ENCODE measurements around the gene GON4L. TPM values are rescaled to one million over a fixed set of nuclear protein-coding genes. Genes with fewer than 3 reads are reported as not detected.
"Not testable (repeated sequence)": the region's sequence is repeated elsewhere in the genome, so short reads cannot be mapped to it uniquely, and the experiment has no call there.

GON4L gene
- total and polyA plus RNA-seq, 2 donors: 17.6 to 51.7 TPM

DNA sequence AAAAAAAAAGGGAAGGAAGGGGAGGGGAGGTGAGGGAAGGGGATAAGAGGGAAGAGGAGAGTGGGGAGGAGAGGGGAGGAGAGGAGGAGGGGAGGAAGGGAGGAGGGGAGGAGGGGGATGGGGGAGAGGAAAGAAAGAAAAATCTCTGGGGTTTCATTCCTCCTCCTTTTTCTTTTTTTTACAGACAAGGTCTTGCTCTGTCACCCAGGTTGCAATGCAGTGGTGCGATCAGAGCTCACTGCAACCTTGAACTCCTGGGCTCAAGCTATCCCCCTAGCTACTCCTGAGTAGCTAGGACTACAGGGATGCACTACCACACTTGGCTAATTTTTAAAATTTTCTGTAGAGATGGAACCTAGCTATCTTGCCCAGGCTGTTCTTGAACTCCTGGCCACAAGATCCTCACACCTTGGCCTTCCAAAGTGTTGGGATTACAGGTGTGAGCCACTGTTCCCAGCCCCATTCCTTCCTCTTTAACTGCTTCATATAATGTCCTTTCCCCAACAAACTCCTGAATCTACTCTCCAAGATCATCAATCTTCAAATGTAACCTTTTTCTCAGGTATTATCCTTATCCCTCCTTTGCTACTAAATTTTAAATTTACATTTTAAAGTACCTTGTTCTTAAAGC is 23.2 kb downstream of the GON4L start:
- H3K4me1 ChIP-seq (ENCODE audit: insufficient read depth): no peaks in the 10 kb centered on the region
- WGBS: 95% methylated on average over 1 of the region's 1 CpG
- no peak overlapping the region for H3K4me3 ChIP-seq (ENCODE audit: low read depth, low read length)
- peaks cover 2% of the 10 kb centered on the region for H3K36me3 ChIP-seq (ENCODE audit: insufficient read depth)
- no peak overlapping the region for H3K27ac ChIP-seq (ENCODE audit: low read depth)
- DNase-seq (ENCODE audit: extremely low spot score): no peak

GRCh38 chr1:155831279-155831976 is 25.6 kb downstream of the GON4L start:
- WGBS: 97% methylated on average over 7 of the region's 7 CpGs
- DNase-seq (ENCODE audit: extremely low spot score): no peak
- Histone ChIP-seq H3K27ac (ENCODE audit: low read depth) (no peak overlapping the region), H3K4me3 (ENCODE audit: low read depth, low read length) (no peak overlapping the region), H3K4me1 (ENCODE audit: insufficient read depth) (no peaks in the 10 kb centered on the region), H3K36me3 (ENCODE audit: insufficient read depth) (peaks cover under 1% of the 10 kb centered on the region)

GRCh38 chr1:155827450-155827849 is 29.6 kb downstream of the GON4L start:
- Histone ChIP-seq H3K27ac (ENCODE audit: low read depth) (no peak overlapping the region), H3K4me3 (ENCODE audit: low read depth, low read length) (no peak overlapping the region)
- 85% methylated on average over 4 of the region's 4 CpGs for WGBS

GRCh38 chr1:155816351-155816750 is 40.7 kb downstream of the GON4L start:
- H3K36me3 ChIP-seq (ENCODE audit: insufficient read depth): peaks cover 9% of the 10 kb centered on the region

More at GRCh38 chr1:155827450-155827849, 29.6 kb downstream of the GON4L start:
- Histone ChIP-seq H3K36me3 (ENCODE audit: insufficient read depth) (no peaks in the 10 kb centered on the region), H3K4me1 (ENCODE audit: insufficient read depth) (no peaks in the 10 kb centered on the region)
- DNase-seq (ENCODE audit: extremely low spot score): no peak

DNA sequence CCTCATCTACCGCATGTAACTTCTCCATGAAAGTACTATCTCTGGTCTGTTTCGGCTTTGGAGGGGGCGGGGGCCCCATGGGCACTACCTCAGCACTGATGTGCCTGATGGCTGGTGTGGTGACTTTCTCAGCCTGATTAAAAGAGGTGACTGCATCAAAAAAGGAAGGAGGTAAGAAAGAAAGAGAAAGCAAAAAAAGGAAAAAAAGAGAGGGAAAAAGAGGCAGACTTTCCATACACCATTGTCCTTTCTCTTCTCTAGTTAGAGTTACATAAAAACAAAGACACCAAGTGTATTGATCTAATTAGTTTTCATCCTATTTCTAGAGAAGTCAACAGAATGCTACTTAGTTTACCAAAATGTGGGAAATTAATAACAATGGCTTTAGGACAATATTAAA is 43.3 kb downstream of the GON4L start:
- H3K27ac ChIP-seq (ENCODE audit: low read depth): no peak overlapping the region
- H3K4me3 ChIP-seq (ENCODE audit: low read depth, low read length): no peak overlapping the region
- DNase-seq (ENCODE audit: extremely low spot score): no peak
- no peaks in the 10 kb centered on the region for H3K4me1 ChIP-seq (ENCODE audit: insufficient read depth)
- no peaks in the 10 kb centered on the region for H3K36me3 ChIP-seq (ENCODE audit: insufficient read depth)
- 91% methylated on average over 3 of the region's 3 CpGs for WGBS

More at GRCh38 chr1:155816351-155816750, 40.7 kb downstream of the GON4L start:
- DNase-seq (ENCODE audit: extremely low spot score): no peak
- Histone ChIP-seq H3K27ac (ENCODE audit: low read depth) (no peak overlapping the region), H3K4me1 (ENCODE audit: insufficient read depth) (no peaks in the 10 kb centered on the region), H3K4me3 (ENCODE audit: low read depth, low read length) (no peak overlapping the region)
- 94% methylated on average over 1 of the region's 1 CpG for WGBS

- 87% methylated on average over 1 of the region's 1 CpG for WGBS
- DNase-seq (ENCODE audit: extremely low spot score): no peak
These were observed 44.1 kb downstream of the GON4L start for GRCh38 chr1:155812878-155813277.

GRCh38 chr1:155809088-155809487 is 47.9 kb downstream of the GON4L start:
- no peaks in the 10 kb centered on the region for H3K4me1 ChIP-seq (ENCODE audit: insufficient read depth)
- 79% methylated on average over 1 of the region's 1 CpG for WGBS
- H3K4me3 ChIP-seq (ENCODE audit: low read depth, low read length): no peak overlapping the region
- DNase-seq (ENCODE audit: extremely low spot score): no peak
- H3K36me3 ChIP-seq (ENCODE audit: insufficient read depth): peaks cover 1% of the 10 kb centered on the region
- no peak overlapping the region for H3K27ac ChIP-seq (ENCODE audit: low read depth)

More at GRCh38 chr1:155812878-155813277, 44.1 kb downstream of the GON4L start:
- H3K4me1 ChIP-seq (ENCODE audit: insufficient read depth): no peaks in the 10 kb centered on the region
- H3K36me3 ChIP-seq (ENCODE audit: insufficient read depth): no peaks in the 10 kb centered on the region
- no peak overlapping the region for H3K4me3 ChIP-seq (ENCODE audit: low read depth, low read length)
- H3K27ac ChIP-seq (ENCODE audit: low read depth): no peak overlapping the region

DNA sequence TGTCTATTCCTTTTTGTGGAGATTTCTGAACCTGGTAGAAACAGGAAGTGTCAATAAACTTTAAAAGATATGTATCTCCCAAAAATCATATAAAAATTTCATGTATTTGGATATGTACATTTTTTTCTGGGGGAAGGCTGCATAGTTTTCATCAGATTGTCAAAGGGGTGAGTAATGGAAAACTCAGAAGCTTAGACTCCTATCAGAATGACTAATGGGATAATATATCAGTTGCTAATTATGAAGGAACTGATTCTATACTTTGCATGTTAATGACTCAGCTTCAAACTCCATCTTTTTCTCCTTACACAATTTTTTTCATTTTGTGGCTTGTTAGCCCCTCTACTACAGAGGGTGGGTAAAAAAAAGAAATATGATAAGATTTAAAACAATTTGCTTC is 55.9 kb downstream of the GON4L start:
- DNase-seq (ENCODE audit: extremely low spot score): no peak
- Histone ChIP-seq H3K4me3 (ENCODE audit: low read depth, low read length) (no peak overlapping the region), H3K36me3 (ENCODE audit: insufficient read depth) (peaks cover 4% of the 10 kb centered on the region), H3K4me1 (ENCODE audit: insufficient read depth) (no peaks in the 10 kb centered on the region), H3K27ac (ENCODE audit: low read depth) (no peak overlapping the region)

GRCh38 chr1:155795618-155796017 is 61.4 kb downstream of the GON4L start:
- not testable (repeated sequence) for H3K4me1 ChIP-seq (ENCODE audit: insufficient read depth); H3K27ac ChIP-seq (ENCODE audit: low read depth); H3K36me3 ChIP-seq (ENCODE audit: insufficient read depth); DNase-seq (ENCODE audit: extremely low spot score); H3K4me3 ChIP-seq (ENCODE audit: low read depth, low read length)
- WGBS: 87% methylated on average over 4 of the region's 4 CpGs

DNA sequence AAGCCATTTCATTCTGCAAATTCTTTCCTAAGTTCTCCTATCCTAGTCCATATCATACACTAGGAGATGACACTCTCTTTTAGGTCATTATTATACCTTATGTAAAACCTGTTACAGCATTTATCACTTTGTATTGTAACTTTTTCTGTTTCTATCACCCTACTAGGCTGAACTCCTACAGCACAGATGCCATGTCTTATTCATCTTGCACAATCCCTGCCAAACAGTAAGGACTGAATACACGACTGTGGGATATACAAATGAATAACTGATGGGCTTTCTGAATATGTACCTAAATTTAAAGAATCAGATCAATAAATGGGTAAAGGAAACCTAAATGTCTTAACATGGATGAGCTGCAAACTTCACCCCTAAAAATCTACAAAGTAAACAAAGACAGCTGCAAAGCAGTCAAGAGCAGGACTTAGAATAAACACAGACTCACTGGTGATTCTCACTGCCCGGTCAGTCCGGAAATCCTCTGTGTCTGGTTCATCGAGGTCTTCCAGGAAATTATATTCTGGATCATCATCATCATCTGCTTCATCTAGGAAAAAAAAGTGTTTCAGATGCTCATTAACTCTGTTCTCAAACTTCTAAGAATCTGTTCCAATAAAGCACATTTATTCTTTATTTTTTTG is 62.3 kb downstream of the GON4L start:
- Histone ChIP-seq H3K27ac (ENCODE audit: low read depth) (no peak overlapping the region), H3K36me3 (ENCODE audit: insufficient read depth) (peaks cover 1% of the 10 kb centered on the region), H3K4me3 (ENCODE audit: low read depth, low read length) (no peak overlapping the region), H3K4me1 (ENCODE audit: insufficient read depth) (no peaks in the 10 kb centered on the region)
- DNase-seq (ENCODE audit: extremely low spot score): no peak
- 30% methylated on average over 4 of the region's 4 CpGs for WGBS

DNA sequence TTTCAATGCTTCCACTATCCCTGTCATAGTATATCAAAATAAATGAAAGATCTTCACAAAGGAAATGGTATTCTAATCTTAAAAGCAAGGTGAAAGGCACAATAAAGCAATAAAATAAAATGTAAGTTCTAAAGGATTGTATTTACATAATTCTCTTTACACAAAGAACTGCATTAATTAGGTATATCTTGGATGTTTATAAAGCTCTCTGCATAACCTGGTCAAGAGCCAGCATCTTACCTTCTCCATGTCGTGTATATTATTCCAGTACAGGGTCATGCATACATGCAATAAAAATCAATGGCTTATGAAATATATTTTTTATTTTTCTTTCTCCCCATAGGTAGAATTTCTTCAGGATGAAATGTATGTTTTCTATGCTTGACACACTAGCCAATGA is 63.8 kb downstream of the GON4L start:
- Histone ChIP-seq H3K4me3 (ENCODE audit: low read depth, low read length) (no peak overlapping the region), H3K27ac (ENCODE audit: low read depth) (no peak overlapping the region), H3K4me1 (ENCODE audit: insufficient read depth) (no peaks in the 10 kb centered on the region), H3K36me3 (ENCODE audit: insufficient read depth) (no peaks in the 10 kb centered on the region)
- DNase-seq (ENCODE audit: extremely low spot score): no peak
- 79% methylated on average over 1 of the region's 1 CpG for WGBS

- H3K4me3 ChIP-seq (ENCODE audit: low read depth, low read length): no peak overlapping the region
- H3K27ac ChIP-seq (ENCODE audit: low read depth): no peak overlapping the region
- H3K4me1 ChIP-seq (ENCODE audit: insufficient read depth): no peaks in the 10 kb centered on the region
- no peak for DNase-seq (ENCODE audit: extremely low spot score)
- H3K36me3 ChIP-seq (ENCODE audit: insufficient read depth): no peaks in the 10 kb centered on the region
- 94% methylated on average over 3 of the region's 3 CpGs for WGBS
These were observed 79.4 kb downstream of the GON4L start for GRCh38 chr1:155777582-155777981.

GRCh38 chr1:155776414-155776813 is 80.6 kb downstream of the GON4L start:
- peaks cover 4% of the 10 kb centered on the region for H3K36me3 ChIP-seq (ENCODE audit: insufficient read depth)
- WGBS: 92% methylated on average over 4 of the region's 4 CpGs

GRCh38 chr1:155773221-155773620 is 83.8 kb downstream of the GON4L start:
- H3K4me3 ChIP-seq (ENCODE audit: low read depth, low read length): no peak overlapping the region
- no peaks in the 10 kb centered on the region for H3K4me1 ChIP-seq (ENCODE audit: insufficient read depth)
- DNase-seq (ENCODE audit: extremely low spot score): no peak
- peaks cover 6% of the 10 kb centered on the region for H3K36me3 ChIP-seq (ENCODE audit: insufficient read depth)
- 93% methylated on average over 2 of the region's 2 CpGs for WGBS
- H3K27ac ChIP-seq (ENCODE audit: low read depth): no peak overlapping the region

More at GRCh38 chr1:155776414-155776813, 80.6 kb downstream of the GON4L start:
- no peak overlapping the region for H3K27ac ChIP-seq (ENCODE audit: low read depth)
- no peaks in the 10 kb centered on the region for H3K4me1 ChIP-seq (ENCODE audit: insufficient read depth)
- H3K4me3 ChIP-seq (ENCODE audit: low read depth, low read length): no peak overlapping the region
- DNase-seq (ENCODE audit: extremely low spot score): no peak

All from urinary bladder (tissue), 4 donors.